Neural cell (in vitro differentiated cells): ENCODE data around the gene KCTD11. TPM values are rescaled to one million over a fixed set of nuclear protein-coding genes. Genes with fewer than 3 reads are reported as not detected.

Source experiments
- H2AFZ ChIP-seq: fragments of 200-600, 300-800 bp; sonication (generic), shearing (Covaris generic); 2 replicates; pipeline ENCODE4 v1.6.0; 2014; ENCODE audit warnings: low read depth, mild to moderate bottlenecking, antibody characterized with exemption, low read length, moderate library complexity
- H3F3A ChIP-seq: fragments of 200-600 bp; shearing (Covaris generic); 2 replicates; pipeline ENCODE4 v1.6.1; 2016; ENCODE audit warnings: mild to moderate bottlenecking, moderate library complexity, mixed read lengths, antibody characterized with exemption, low read length; ENCODE audit not compliant: insufficient read depth, poor library complexity, severe bottlenecking
- H3K27ac ChIP-seq: fragments of 200-600, 300-800 bp; sonication (generic), shearing (Covaris generic); 2 replicates; pipeline ENCODE4 v1.5.1; 2014; ENCODE audit warnings: mild to moderate bottlenecking, low read length, moderate library complexity
- H3K27me3 ChIP-seq: fragments of 300-800, 200-600 bp; sonication (generic), shearing (Covaris generic); 2 replicates; pipeline ENCODE4 v1.6.0; 2014; ENCODE audit warnings: mild to moderate bottlenecking, low read depth, low read length, moderate library complexity; ENCODE audit not compliant: insufficient read depth
- H3K36me3 ChIP-seq: fragments of 300-800, 200-600 bp; sonication (generic), shearing (Covaris generic); 2 replicates; pipeline ENCODE4 v1.5.1; 2014; ENCODE audit warnings: mild to moderate bottlenecking, antibody characterized with exemption, low read length, moderate library complexity; ENCODE audit not compliant: insufficient read depth
- H3K4me2 ChIP-seq: fragments of 300-800, 200-600 bp; sonication (generic), shearing (Covaris generic); 2 replicates; pipeline ENCODE4 v1.6.0; 2014; ENCODE audit warnings: mild to moderate bottlenecking, low read length
- H3K4me3 ChIP-seq: fragments of 300-800, 200-600 bp; sonication (generic), shearing (Covaris generic); 2 replicates; pipeline ENCODE4 v1.5.1; 2014; ENCODE audit warnings: mild to moderate bottlenecking, low read length, moderate library complexity
- H3K79me2 ChIP-seq: fragments of 200-600 bp; shearing (Covaris generic); replicated peaks from 2 replicates; pipeline ENCODE4 v1.6.0; 2014; ENCODE audit warnings: mild to moderate bottlenecking, low read length, moderate library complexity; ENCODE audit not compliant: insufficient read depth
- H3K9ac ChIP-seq: fragments of 300-800, 200-600 bp; sonication (generic), shearing (Covaris generic); 2 replicates; pipeline ENCODE4 v1.6.1; 2016; ENCODE audit warnings: mild to moderate bottlenecking, low read length, mixed read lengths
- H3K9me2 ChIP-seq: fragments of 200-600 bp; shearing (Covaris generic); 2 replicates; pipeline ENCODE4 v1.6.1; 2016; ENCODE audit warnings: mild to moderate bottlenecking, low read length, mixed read lengths; ENCODE audit not compliant: insufficient read depth
- H3K9me3 ChIP-seq: fragments of 200-600, 300-800 bp; sonication (generic), shearing (Covaris generic); 2 replicates; pipeline ENCODE4 v1.6.1; 2016; ENCODE audit warnings: mild to moderate bottlenecking, mixed run types, low read length, moderate library complexity, mixed read lengths
- H4K20me1 ChIP-seq: fragments of 200-600 bp; shearing (Covaris generic); 2 replicates; pipeline ENCODE4 v1.6.1; 2016; ENCODE audit warnings: mild to moderate bottlenecking, mixed run types; ENCODE audit not compliant: insufficient read depth
- EP300 ChIP-seq: fragments of 450-650 bp; conservative IDR thresholded peaks from 2 replicates; pipeline ENCODE4 v1.6.1; 2014; ENCODE audit warnings: antibody characterized with exemption, mild to moderate bottlenecking, moderate library complexity; ENCODE audit not compliant: poor library complexity, severe bottlenecking
- EZH2 ChIP-seq: fragments of 200-600, 300-800 bp; shearing (Covaris generic), sonication (generic); IDR thresholded peaks from 2 replicates; pipeline ENCODE4 v1.6.1; 2014; ENCODE audit warnings: antibody characterized with exemption, low read length, borderline replicate concordance, mild to moderate bottlenecking; ENCODE audit not compliant: insufficient read depth, poor library complexity, severe bottlenecking
- MXI1 ChIP-seq: fragments of 450-650 bp; conservative IDR thresholded peaks from 2 replicates; pipeline ENCODE4 v1.6.1; 2014; ENCODE audit warnings: antibody characterized with exemption, mild to moderate bottlenecking; ENCODE audit not compliant: poor library complexity, severe bottlenecking
- POLR2AphosphoS5 ChIP-seq: IDR thresholded peaks from 2 replicates; pipeline ENCODE4 v1.6.1; 2012
- RAD21 ChIP-seq: fragments of 450-650 bp; conservative IDR thresholded peaks from 2 replicates; pipeline ENCODE4 v1.6.1; 2014; ENCODE audit warnings: antibody characterized with exemption, mild to moderate bottlenecking, moderate library complexity
- REST ChIP-seq: IDR thresholded peaks from 2 replicates; pipeline ENCODE4 v1.6.1; 2012; ENCODE audit warnings: borderline replicate concordance
- SMC3 ChIP-seq: fragments of 450-650 bp; conservative IDR thresholded peaks from 2 replicates; pipeline ENCODE4 v1.6.1; 2014; ENCODE audit warnings: antibody characterized with exemption, mild to moderate bottlenecking, moderate library complexity; ENCODE audit not compliant: poor library complexity
- TAF1 ChIP-seq: IDR thresholded peaks from 2 replicates; pipeline ENCODE4 v1.6.1; 2012; ENCODE audit warnings: low read depth
- polyA plus RNA-seq: library from polyadenylated mRNA; depleted of rRNA; stranded (reverse); fragments of >200 nt; gene quantifications from 2 replicates; pipeline ENCODE4 v1.2.3, GENCODE V29; 2014
- TF ChIP-seq, protein P1 (sequence below): fragments of 450-650 bp; IDR thresholded peaks from 2 replicates; pipeline ENCODE4 v1.5.1; 2014; ENCODE audit warnings: antibody characterized with exemption, mild to moderate bottlenecking, moderate library complexity; ENCODE audit not compliant: poor library complexity, severe bottlenecking

KCTD11 gene
- polyA plus RNA-seq, 1 donor from 2014 or later = 2.8 TPM

DNA sequence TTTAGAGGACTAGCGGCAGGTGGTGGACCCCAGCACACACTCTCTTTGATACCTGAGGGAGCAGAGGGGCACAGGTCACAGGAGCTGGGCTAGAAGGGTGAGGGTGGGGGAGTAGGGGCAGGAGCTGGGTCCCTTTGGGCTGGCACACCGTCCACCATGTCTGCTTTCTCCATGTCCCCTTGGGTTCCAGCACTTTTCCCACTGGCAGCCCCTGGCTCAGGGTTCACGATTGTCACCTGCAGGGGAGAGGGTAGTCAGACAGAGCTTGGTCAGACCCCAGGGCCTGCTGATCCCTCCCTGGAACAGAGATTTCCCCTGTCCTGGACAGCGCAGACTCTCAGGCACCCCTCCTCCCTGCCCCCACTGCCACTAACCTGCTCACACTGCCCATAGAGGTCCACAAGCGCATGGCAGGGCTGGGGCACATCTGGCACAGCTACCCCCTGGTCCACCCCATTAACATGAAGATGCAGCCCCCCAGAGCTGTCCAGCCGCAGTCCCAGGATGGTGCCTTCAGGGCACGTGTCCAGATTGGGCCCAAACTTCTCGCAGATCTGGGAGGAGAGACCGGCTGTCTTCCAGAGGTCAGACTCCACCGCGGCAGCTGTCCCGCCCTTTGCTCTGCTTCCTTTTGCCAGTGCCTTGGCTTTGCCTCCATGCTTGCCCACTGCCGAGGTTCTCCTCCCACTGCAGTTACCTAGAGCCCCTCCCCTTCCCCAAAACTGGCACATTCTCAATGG is 33.7 kb upstream of the KCTD11 start:
- Histone ChIP-seq H3K27ac (no peak overlapping the region), H3K79me2 (peaks cover 13% of the 10 kb centered on the region), H3F3A (no peaks in the 10 kb centered on the region), H3K27me3 (no peaks in the 10 kb centered on the region), H2AFZ (no peak overlapping the region), H3K4me3 (no peak overlapping the region), H3K36me3 (no peaks in the 10 kb centered on the region), H3K9me2 (no peaks in the 10 kb centered on the region), H4K20me1 (no peaks in the 10 kb centered on the region), H3K9me3 (no peaks in the 10 kb centered on the region), H3K9ac (no peak overlapping the region), H3K4me2 (no peak overlapping the region)
- TF ChIP-seq EP300 (no peak), MXI1 (no peak), TAF1 (no peak)

DNA sequence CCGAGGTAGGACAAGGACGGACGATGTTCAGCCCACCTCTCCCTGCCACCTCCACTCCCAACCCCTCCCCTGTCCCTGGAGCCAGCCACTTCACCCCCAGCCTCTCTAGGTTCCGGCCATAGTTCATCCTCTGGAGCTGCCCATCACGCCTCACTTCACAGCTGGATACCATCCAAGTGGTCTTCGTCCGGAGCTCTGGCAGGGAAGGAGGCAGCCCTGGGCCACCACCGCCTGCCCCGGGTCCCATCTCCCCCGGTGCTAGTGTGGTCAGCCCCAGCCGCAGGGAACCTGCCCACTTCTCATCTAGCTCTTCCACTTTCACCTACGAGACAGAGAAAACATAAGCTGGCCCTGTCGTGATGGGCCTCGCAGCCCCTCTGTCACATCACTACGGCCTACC is 30.5 kb upstream of the KCTD11 start:
- no peak overlapping the region for H3K9ac ChIP-seq
- no peaks in the 10 kb centered on the region for H3K36me3 ChIP-seq
- H3K9me2 ChIP-seq = no peaks in the 10 kb centered on the region
- TF ChIP-seq, protein P1, sequence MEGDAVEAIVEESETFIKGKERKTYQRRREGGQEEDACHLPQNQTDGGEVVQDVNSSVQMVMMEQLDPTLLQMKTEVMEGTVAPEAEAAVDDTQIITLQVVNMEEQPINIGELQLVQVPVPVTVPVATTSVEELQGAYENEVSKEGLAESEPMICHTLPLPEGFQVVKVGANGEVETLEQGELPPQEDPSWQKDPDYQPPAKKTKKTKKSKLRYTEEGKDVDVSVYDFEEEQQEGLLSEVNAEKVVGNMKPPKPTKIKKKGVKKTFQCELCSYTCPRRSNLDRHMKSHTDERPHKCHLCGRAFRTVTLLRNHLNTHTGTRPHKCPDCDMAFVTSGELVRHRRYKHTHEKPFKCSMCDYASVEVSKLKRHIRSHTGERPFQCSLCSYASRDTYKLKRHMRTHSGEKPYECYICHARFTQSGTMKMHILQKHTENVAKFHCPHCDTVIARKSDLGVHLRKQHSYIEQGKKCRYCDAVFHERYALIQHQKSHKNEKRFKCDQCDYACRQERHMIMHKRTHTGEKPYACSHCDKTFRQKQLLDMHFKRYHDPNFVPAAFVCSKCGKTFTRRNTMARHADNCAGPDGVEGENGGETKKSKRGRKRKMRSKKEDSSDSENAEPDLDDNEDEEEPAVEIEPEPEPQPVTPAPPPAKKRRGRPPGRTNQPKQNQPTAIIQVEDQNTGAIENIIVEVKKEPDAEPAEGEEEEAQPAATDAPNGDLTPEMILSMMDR = no peak
- TF ChIP-seq EP300 (no peak), EZH2 (no peak), REST (no peak)
- H3K27me3 ChIP-seq = no peaks in the 10 kb centered on the region
- H3K27ac ChIP-seq = no peak overlapping the region
- no peaks in the 10 kb centered on the region for H4K20me1 ChIP-seq
- H3K4me2 ChIP-seq = no peak overlapping the region
- no peaks in the 10 kb centered on the region for H3K79me2 ChIP-seq
- no peaks in the 10 kb centered on the region for H3F3A ChIP-seq
- no peak overlapping the region for H3K4me3 ChIP-seq
- no peaks in the 10 kb centered on the region for H3K9me3 ChIP-seq
- no peak overlapping the region for H2AFZ ChIP-seq

- Histone ChIP-seq H3K4me2 (no peak overlapping the region), H3K27me3 (no peaks in the 10 kb centered on the region), H3K4me3 (no peak overlapping the region), H4K20me1 (no peaks in the 10 kb centered on the region), H2AFZ (no peak overlapping the region), H3K9me2 (no peaks in the 10 kb centered on the region), H3K9me3 (no peaks in the 10 kb centered on the region), H3K79me2 (peaks cover 2% of the 10 kb centered on the region), H3K9ac (no peak overlapping the region), H3K27ac (no peak overlapping the region), H3K36me3 (no peaks in the 10 kb centered on the region), H3F3A (no peaks in the 10 kb centered on the region)
- TF ChIP-seq SMC3 (no peak), REST (no peak), POLR2AphosphoS5 (no peak), EP300 (no peak), TAF1 (no peak), MXI1 (no peak), RAD21 (no peak)
Measured at GRCh38 chr17:7322520-7323194, 29.3 kb upstream of the KCTD11 start.
